GM23338 (cell line): ENCODE results near the gene OR5AU1. TPM values are rescaled to one million over a fixed set of nuclear protein-coding genes. Genes with fewer than 3 reads are reported as not detected.

Experiments
- ATAC-seq: fragments of 200-7000 bp; cut with Tn5 transposase; 3 replicates; pipeline ENCODE4 v1.9.1; 2020
- DNase-seq: peaks from one replicate; pipeline ENCODE4 v3.0.0-alpha.2; 2015; ENCODE audit warnings: low spot score
- H2AFZ ChIP-seq: fragments of 200-600 bp; sonication (generic); 2 replicates; pipeline ENCODE4 v1.8.0; 2016; ENCODE audit warnings: antibody characterized with exemption, mild to moderate bottlenecking, moderate library complexity
- H3F3A ChIP-seq: fragments of 200-600 bp; sonication (generic); replicated peaks from 2 replicates; pipeline ENCODE4 v1.8.0; 2017; ENCODE audit warnings: antibody characterized with exemption, mixed run types, low read depth
- H3K27ac ChIP-seq: fragments of 200-600 bp; sonication (generic); 2 replicates; pipeline ENCODE4 v1.6.1; 2016; ENCODE audit warnings: low read depth
- H3K27me3 ChIP-seq: fragments of 200-600 bp; sonication (generic); 2 replicates; pipeline ENCODE4 v1.8.0; 2016; ENCODE audit warnings: mild to moderate bottlenecking, mixed run types, moderate library complexity; ENCODE audit not compliant: insufficient read depth
- H3K36me3 ChIP-seq: fragments of 200-600 bp; sonication (generic); 2 replicates; pipeline ENCODE4 v1.8.0; 2016; ENCODE audit warnings: mild to moderate bottlenecking; ENCODE audit not compliant: insufficient read depth
- H3K4me1 ChIP-seq: fragments of 200-600 bp; sonication (generic); 2 replicates; pipeline ENCODE4 v1.8.0; 2016; ENCODE audit warnings: mild to moderate bottlenecking, moderate library complexity; ENCODE audit not compliant: insufficient read depth
- H3K4me2 ChIP-seq: fragments of 200-600 bp; sonication (generic); 2 replicates; pipeline ENCODE4 v1.7.1; 2017; ENCODE audit warnings: mixed run types
- H3K4me3 ChIP-seq: fragments of 200-600 bp; sonication (generic); 2 replicates; pipeline ENCODE4 v1.6.1; 2016; ENCODE audit warnings: mixed run types
- H3K79me2 ChIP-seq: fragments of 200-600 bp; sonication (generic); replicated peaks from 2 replicates; pipeline ENCODE4 v1.8.0; 2017; ENCODE audit warnings: mild to moderate bottlenecking; ENCODE audit not compliant: insufficient read depth
- H3K9me2 ChIP-seq: fragments of 200-600 bp; sonication (generic); 2 replicates; pipeline ENCODE4 v1.8.0; 2017; ENCODE audit not compliant: insufficient read depth
- H4K20me1 ChIP-seq: fragments of 200-600 bp; sonication (generic); replicated peaks from 2 replicates; pipeline ENCODE4 v1.8.0; 2017; ENCODE audit warnings: mild to moderate bottlenecking; ENCODE audit not compliant: insufficient read depth
- H3K27ac Mint-ChIP-seq: 2 replicates; pipeline ENCODE4 v1.8.0; 2020; ENCODE audit warnings: inconsistent platforms, mild to moderate bottlenecking, moderate library complexity, mixed read lengths
- H3K27me3 Mint-ChIP-seq: 3 replicates; pipeline ENCODE4 v1.8.0; 2022; ENCODE audit warnings: low read depth, mild to moderate bottlenecking, moderate library complexity, mixed read lengths, inconsistent platforms; ENCODE audit not compliant: insufficient read depth, poor library complexity
- H3K36me3 Mint-ChIP-seq: 3 replicates; pipeline ENCODE4 v1.8.0; 2021; ENCODE audit warnings: low read depth, mild to moderate bottlenecking, inconsistent platforms, moderate library complexity, mixed read lengths
- H3K4me1 Mint-ChIP-seq: 3 replicates; pipeline ENCODE4 v1.8.0; 2020; ENCODE audit warnings: mild to moderate bottlenecking, inconsistent platforms, mixed read lengths
- H3K4me3 Mint-ChIP-seq: 3 replicates; pipeline ENCODE4 v1.8.0; 2021; ENCODE audit warnings: moderate library complexity, mild to moderate bottlenecking, inconsistent platforms, mixed read lengths
- H3K9me3 Mint-ChIP-seq: 3 replicates; pipeline ENCODE4 v1.8.0; 2020; ENCODE audit warnings: moderate library complexity, mild to moderate bottlenecking, inconsistent platforms, mixed read lengths
- CREB1 ChIP-seq: fragments of 250-450 bp; sonication (Bioruptor Pico); IDR thresholded peaks from 2 replicates; pipeline ENCODE4 v1.5.0; 2020; ENCODE audit warnings: low read depth, mild to moderate bottlenecking, moderate library complexity
- EZH2phosphoT487 ChIP-seq: fragments of 200-600 bp; sonication (generic); IDR thresholded peaks from one replicate; pipeline ENCODE4 v1.8.1; 2018; ENCODE audit warnings: antibody characterized with exemption; ENCODE audit not compliant: unreplicated experiment
- JUNB ChIP-seq: IDR thresholded peaks from one replicate; pipeline ENCODE4 v1.6.1; 2016; ENCODE audit warnings: antibody characterized with exemption; ENCODE audit not compliant: unreplicated experiment
- NANOG ChIP-seq: IDR thresholded peaks from 2 replicates; pipeline ENCODE4 v1.6.1; 2016; ENCODE audit warnings: antibody characterized with exemption, borderline replicate concordance
- STAT1 ChIP-seq: IDR thresholded peaks from one replicate; pipeline ENCODE4 v1.6.1; 2016; ENCODE audit warnings: antibody characterized with exemption; ENCODE audit not compliant: unreplicated experiment
- ZNF114 ChIP-seq: fragments of 250-450 bp; sonication (Bioruptor Pico); IDR thresholded peaks from 2 replicates; pipeline ENCODE4 v1.5.0; 2020; ENCODE audit warnings: mild to moderate bottlenecking, moderate library complexity
- ZNF331 ChIP-seq: fragments of 250-450 bp; sonication (Bioruptor Pico); IDR thresholded peaks from 2 replicates; pipeline ENCODE4 v1.5.0; 2020; ENCODE audit warnings: low read depth, mild to moderate bottlenecking, moderate library complexity
- ZNF462 ChIP-seq: fragments of 250-450 bp; sonication (Bioruptor Pico); IDR thresholded peaks from 2 replicates; pipeline ENCODE4 v1.5.0; 2020; ENCODE audit warnings: mild to moderate bottlenecking, moderate library complexity
- polyA plus RNA-seq: library from polyadenylated mRNA; unstranded; fragments of >200 nt; fragmentation: Nextera tagmentation; extraction: Ambion mirVana; gene quantifications from 2 replicates; pipeline ENCODE4 v1.2.1, GENCODE V29; 2016
- total RNA-seq: library from RNA; depleted of rRNA; stranded (reverse); fragments of >200 nt; shearing (Covaris generic); gene quantifications from 2 replicates; pipeline ENCODE4 v1.2.3, GENCODE V29; 2014
- TF ChIP-seq, protein P1 (sequence below), 2 experiments: fragments of 200-600 bp in 1 of 2; sonication (generic) in 1 of 2; conservative IDR thresholded peaks; 2 replicates each; pipeline versions ENCODE4 v1.5.1 to v1.6.1; 2016 to 2017; ENCODE audit warnings: antibody characterized with exemption in 2 of 2, low read depth in 2 of 2, mild to moderate bottlenecking in 2 of 2, moderate library complexity in 1 of 2
- TF ChIP-seq, protein P2 (sequence below): IDR thresholded peaks from 2 replicates; pipeline ENCODE4 v1.6.1; 2016; ENCODE audit warnings: antibody characterized with exemption

Gene OR5AU1
- total and polyA plus RNA-seq, 2 experiments from 2014 or later = not detected

GRCh38 chr14:21145437-21145836, 10.4 kb downstream of the OR5AU1 start:
- ATAC-seq (no peak), DNase-seq (no peak)
- Histone ChIP-seq H3K4me2 (no peak overlapping the region), H3K79me2 (no peaks in the 10 kb centered on the region), H3F3A (no peaks in the 10 kb centered on the region), H3K9me2 (peaks cover 3% of the 10 kb centered on the region; the same call in 1 of the 2 replicates), H3K36me3 (no peaks in the 10 kb centered on the region), H3K4me1 (no peaks in the 10 kb centered on the region), H4K20me1 (no peaks in the 10 kb centered on the region), H3K27me3 (no peaks in the 10 kb centered on the region), H3K4me3 (no peak overlapping the region), H2AFZ (no peak overlapping the region), H3K27ac (no peak overlapping the region)
- H3K4me1 Mint-ChIP-seq = no peaks in the 10 kb centered on the region
- no peak overlapping the region for H3K4me3 Mint-ChIP-seq
- H3K9me3 Mint-ChIP-seq = peaks cover 7% of the 10 kb centered on the region; the same call in 2 of the 3 replicates
- TF ChIP-seq, protein P1, sequence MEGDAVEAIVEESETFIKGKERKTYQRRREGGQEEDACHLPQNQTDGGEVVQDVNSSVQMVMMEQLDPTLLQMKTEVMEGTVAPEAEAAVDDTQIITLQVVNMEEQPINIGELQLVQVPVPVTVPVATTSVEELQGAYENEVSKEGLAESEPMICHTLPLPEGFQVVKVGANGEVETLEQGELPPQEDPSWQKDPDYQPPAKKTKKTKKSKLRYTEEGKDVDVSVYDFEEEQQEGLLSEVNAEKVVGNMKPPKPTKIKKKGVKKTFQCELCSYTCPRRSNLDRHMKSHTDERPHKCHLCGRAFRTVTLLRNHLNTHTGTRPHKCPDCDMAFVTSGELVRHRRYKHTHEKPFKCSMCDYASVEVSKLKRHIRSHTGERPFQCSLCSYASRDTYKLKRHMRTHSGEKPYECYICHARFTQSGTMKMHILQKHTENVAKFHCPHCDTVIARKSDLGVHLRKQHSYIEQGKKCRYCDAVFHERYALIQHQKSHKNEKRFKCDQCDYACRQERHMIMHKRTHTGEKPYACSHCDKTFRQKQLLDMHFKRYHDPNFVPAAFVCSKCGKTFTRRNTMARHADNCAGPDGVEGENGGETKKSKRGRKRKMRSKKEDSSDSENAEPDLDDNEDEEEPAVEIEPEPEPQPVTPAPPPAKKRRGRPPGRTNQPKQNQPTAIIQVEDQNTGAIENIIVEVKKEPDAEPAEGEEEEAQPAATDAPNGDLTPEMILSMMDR (conservative IDR thresholded peaks at IDR 0.05; ENCODE audit: low read depth in 2 of 2) = no peak
- TF ChIP-seq STAT1 = no peak
- H3K27ac Mint-ChIP-seq = no peak overlapping the region
- H3K36me3 Mint-ChIP-seq = no peaks in the 10 kb centered on the region
- no peaks in the 10 kb centered on the region for H3K27me3 Mint-ChIP-seq

GRCh38 chr14:21142357-21142756, 13.5 kb downstream of the OR5AU1 start:
- ATAC-seq (no peak), DNase-seq (no peak)
- Histone ChIP-seq H3K27me3 (no peaks in the 10 kb centered on the region), H3K4me3 (no peak overlapping the region), H3K36me3 (no peaks in the 10 kb centered on the region), H3K79me2 (no peaks in the 10 kb centered on the region), H3K27ac (no peak overlapping the region), H3K4me2 (no peak overlapping the region), H4K20me1 (no peaks in the 10 kb centered on the region), H3K4me1 (no peaks in the 10 kb centered on the region), H2AFZ (no peak overlapping the region), H3K9me2 (peaks cover 3% of the 10 kb centered on the region; the same call in 1 of the 2 replicates), H3F3A (no peaks in the 10 kb centered on the region)
- no peak overlapping the region for H3K27ac Mint-ChIP-seq
- peaks cover 7% of the 10 kb centered on the region; the same call in 2 of the 3 replicates for H3K9me3 Mint-ChIP-seq
- H3K4me3 Mint-ChIP-seq = no peak overlapping the region
- H3K27me3 Mint-ChIP-seq = no peaks in the 10 kb centered on the region
- H3K4me1 Mint-ChIP-seq = no peaks in the 10 kb centered on the region
- H3K36me3 Mint-ChIP-seq = no peaks in the 10 kb centered on the region
- TF ChIP-seq, protein P1 (conservative IDR thresholded peaks at IDR 0.05; ENCODE audit: low read depth in 2 of 2) = no peak
- TF ChIP-seq ZNF331 (CRISPR knock-in tag) (no peak), NANOG (no peak), ZNF114 (CRISPR knock-in tag) (no peak), JUNB (no peak), CREB1 (CRISPR knock-in tag) (no peak), EZH2phosphoT487 (no peak), ZNF462 (no peak)
- TF ChIP-seq, protein P2, sequence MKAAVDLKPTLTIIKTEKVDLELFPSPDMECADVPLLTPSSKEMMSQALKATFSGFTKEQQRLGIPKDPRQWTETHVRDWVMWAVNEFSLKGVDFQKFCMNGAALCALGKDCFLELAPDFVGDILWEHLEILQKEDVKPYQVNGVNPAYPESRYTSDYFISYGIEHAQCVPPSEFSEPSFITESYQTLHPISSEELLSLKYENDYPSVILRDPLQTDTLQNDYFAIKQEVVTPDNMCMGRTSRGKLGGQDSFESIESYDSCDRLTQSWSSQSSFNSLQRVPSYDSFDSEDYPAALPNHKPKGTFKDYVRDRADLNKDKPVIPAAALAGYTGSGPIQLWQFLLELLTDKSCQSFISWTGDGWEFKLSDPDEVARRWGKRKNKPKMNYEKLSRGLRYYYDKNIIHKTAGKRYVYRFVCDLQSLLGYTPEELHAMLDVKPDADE = no peak
